T47D (cell line): ENCODE measurements around the gene MIB1.

Experiments
- DNase-seq, 2 experiments: peaks; one replicate each; pipeline versions ENCODE4 v3.0.0 to v3.0.0-alpha.2; 2011 to 2012; ENCODE audit warnings: low read depth in 1 of 2, low spot score in 1 of 2
- JUND ChIP-seq: IDR thresholded peaks from 2 replicates; pipeline ENCODE4 v1.6.1; 2012; ENCODE audit warnings: low read depth
- in situ Hi-C: cut with HindIII; loops from 2 replicates; pipeline ENCODE4 v1.10.0; 2016; ENCODE audit warnings: low sequenced_read_pairs, low pct_unique_long_range_greater_than_20kb

MIB1 gene

DNA sequence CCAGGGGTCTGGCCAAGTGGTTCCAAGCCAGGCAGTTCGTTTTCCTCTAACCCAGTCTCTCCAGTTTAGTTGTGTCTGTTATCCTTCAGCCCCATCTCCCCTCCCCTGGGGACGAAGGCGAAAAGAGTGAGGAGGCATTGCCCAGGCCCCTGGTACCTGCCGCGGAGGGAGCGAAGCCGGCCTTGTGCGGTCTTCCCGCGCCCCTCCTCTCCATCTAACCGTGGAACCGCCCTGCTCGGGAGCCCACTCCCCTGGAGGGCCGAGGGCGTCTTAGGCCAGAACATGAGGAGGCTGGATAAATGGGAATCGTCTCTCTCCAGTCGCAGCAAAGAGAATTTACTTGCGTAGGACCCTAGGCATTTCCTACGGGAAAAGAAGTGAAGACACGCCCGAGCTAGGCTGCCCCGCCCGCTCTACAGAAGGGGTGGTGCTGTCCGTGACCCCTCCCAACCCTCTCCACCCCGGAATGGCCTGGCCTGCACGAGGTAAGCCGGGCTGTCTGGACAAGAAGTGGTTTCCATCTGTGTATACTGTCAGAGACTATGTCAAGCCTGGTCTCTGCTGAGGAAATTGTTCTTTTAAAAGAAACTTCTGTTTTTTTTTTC, 156.2 kb downstream of the MIB1 start:
- in situ Hi-C loops: no loop called here
- DNase-seq: no peak
- no peak for TF ChIP-seq JUND

DNA sequence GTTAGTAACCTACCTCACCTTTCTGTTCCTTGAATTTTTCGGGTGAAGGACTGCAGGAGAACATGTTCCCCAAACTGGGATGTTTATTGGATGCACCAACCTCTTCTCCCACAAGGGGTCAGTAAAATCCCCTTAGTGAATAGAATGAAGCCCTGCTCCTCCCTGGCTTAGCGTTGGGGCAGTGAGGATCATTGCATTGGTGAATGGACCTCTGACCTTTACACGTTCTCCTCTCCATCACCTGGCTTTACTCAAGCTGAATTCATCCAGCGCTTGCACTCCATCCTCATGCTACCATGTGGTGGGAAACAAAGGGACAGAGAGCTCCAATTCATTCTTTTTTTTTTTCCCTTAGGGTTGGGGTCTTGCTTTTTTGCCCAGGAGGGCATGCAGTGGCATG, 157.2 kb downstream of the MIB1 start:
- TF ChIP-seq JUND: no peak
- in situ Hi-C loops: no loop called here
- peak; percentile 23 to 67 for DNase-seq

- no peak for DNase-seq
- in situ Hi-C loops: no loop called here
- TF ChIP-seq JUND: no peak
Observed at GRCh38 chr18:21900605-21901352, 160.2 kb downstream of the MIB1 start.

DNA sequence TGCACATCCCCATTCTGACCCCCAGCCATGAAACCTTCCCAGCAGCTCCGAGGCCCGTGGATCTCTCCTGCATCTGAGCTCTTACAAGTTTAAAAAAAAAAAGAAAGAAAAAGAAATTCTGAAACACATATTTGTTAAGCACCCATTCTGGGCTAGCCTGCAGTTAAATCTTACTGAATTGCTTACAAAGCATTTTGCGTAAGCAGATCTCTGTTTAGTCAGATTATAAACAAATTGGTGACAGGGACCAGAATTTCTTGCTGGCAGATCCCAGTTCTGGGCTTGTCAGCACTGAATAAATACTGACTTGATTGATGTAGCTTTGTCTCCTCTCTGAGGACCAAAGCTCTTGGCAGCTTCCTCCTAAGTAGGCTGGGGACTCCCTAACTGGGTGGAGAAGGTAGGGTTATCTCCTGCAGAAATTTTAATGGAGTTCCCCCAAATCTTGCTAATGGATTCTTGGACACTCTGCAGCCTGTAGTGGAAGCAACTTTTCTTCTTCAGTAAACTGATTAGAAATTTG, 160.9 kb downstream of the MIB1 start:
- no peak for DNase-seq
- TF ChIP-seq JUND: no peak
- in situ Hi-C loops: no loop called here

GRCh38 chr18:21903709-21904108, 163.1 kb downstream of the MIB1 start:
- no peak for TF ChIP-seq JUND
- DNase-seq: no peak
- in situ Hi-C loops: no loop called here

- DNase-seq: no peak
- TF ChIP-seq JUND: no peak
- in situ Hi-C loops: no loop called here
Observed at GRCh38 chr18:21904856-21905255, 164.3 kb downstream of the MIB1 start.

GRCh38 chr18:21907451-21907850, 166.9 kb downstream of the MIB1 start:
- in situ Hi-C loops: no loop called here
- no peak for TF ChIP-seq JUND
- no peak for DNase-seq

- no peak for DNase-seq
- TF ChIP-seq JUND: no peak
- in situ Hi-C loops: no loop called here
Observed at GRCh38 chr18:21908711-21909110, 168.1 kb downstream of the MIB1 start.

GRCh38 chr18:21910906-21911305, 170.3 kb downstream of the MIB1 start:
- in situ Hi-C loops: no loop called here
- no peak for TF ChIP-seq JUND

GRCh38 chr18:21911551-21911950, 171.0 kb downstream of the MIB1 start:
- DNase-seq: no peak
- TF ChIP-seq JUND: no peak
- in situ Hi-C loops: no loop called here

More at GRCh38 chr18:21910906-21911305, 170.3 kb downstream of the MIB1 start:
- no peak for DNase-seq

- in situ Hi-C loops: no loop called here
- peak in 1 of 2 experiments; percentile 9 for DNase-seq
- no peak for TF ChIP-seq JUND
Observed at GRCh38 chr18:21912339-21913239, 172.0 kb downstream of the MIB1 start.

DNA sequence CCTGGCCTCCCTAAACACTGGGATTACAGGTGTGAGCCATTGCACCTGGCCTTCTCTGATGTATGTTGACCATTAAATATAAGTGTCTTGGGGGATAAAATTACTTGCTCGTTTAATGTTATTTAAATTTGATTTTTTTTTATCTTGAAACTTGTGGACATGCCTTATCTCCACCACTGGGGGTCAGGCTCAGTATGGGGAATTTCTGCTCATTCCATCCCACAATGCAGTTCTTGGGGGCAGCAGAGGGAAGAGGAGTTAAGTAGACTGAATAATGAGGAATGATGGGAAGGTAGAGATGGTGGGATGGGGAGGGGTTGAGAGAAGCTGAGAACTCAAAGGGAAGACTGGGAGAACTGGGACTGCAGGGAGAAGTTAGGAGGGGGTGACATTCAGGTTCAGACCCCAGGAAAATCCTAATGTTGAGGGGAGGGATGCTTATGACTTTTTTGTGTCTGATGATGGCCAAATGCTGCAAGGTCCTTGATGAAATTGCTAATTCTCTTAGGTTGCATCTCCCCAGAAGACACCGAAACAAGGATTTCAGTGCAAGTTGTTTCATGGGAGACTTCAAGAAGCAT, 174.2 kb downstream of the MIB1 start:
- peak in 1 of 2 experiments; percentile 62 for DNase-seq
- TF ChIP-seq JUND: no peak
- in situ Hi-C loops: no loop called here

DNA sequence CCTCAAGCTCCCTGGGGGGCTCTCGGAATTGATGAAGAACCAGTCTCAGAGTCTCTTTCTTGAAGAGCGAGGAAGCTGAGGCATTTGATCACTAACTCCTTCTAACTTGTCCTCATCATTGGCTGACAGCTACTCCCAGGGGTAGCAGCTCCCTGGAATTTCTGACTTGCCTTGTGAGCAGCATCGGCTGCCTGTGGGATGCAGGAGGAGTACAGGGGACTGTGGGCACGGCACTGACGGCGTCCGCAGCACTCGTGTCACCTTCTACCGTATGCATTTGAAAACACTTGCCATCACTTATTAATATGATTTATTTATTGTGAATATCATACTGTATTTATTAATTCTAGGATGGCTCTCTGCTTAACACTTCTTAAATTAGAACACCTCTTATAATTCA, 175.0 kb downstream of the MIB1 start:
- no peak for TF ChIP-seq JUND
- DNase-seq: no peak
- in situ Hi-C loops: no loop called here
